Skeletal muscle satellite cell (primary cell): ENCODE results near the gene PDE2A.
"Not testable (repeated sequence)": the region's sequence is repeated elsewhere in the genome, so short reads cannot be mapped to it uniquely, and the experiment has no call there.

Experiments
- H3K27me3 ChIP-seq: 2 replicates; pipeline ENCODE4 v1.7.0; 2013; ENCODE audit warnings: low read length; ENCODE audit not compliant: control insufficient read depth, insufficient read depth
- H3K36me3 ChIP-seq: 2 replicates; pipeline ENCODE4 v1.7.0; 2013; ENCODE audit warnings: mild to moderate bottlenecking, control low read depth, low read length; ENCODE audit not compliant: insufficient read depth
- H3K4me1 ChIP-seq: 2 replicates; pipeline ENCODE4 v1.7.0; 2013; ENCODE audit warnings: low read length; ENCODE audit not compliant: control insufficient read depth, insufficient read depth
- H3K4me2 ChIP-seq: 2 replicates; pipeline ENCODE4 v1.7.0; 2013; ENCODE audit warnings: mild to moderate bottlenecking, low read length
- H3K4me3 ChIP-seq: 2 replicates; pipeline ENCODE4 v1.7.0; 2013; ENCODE audit warnings: low read length
- H3K9ac ChIP-seq: 2 replicates; pipeline ENCODE4 v1.7.0; 2013; ENCODE audit warnings: mild to moderate bottlenecking, low read depth, low read length, moderate library complexity
- H3K9me3 ChIP-seq: replicated peaks from 2 replicates; pipeline ENCODE4 v1.7.0; 2013; ENCODE audit warnings: mild to moderate bottlenecking, control low read depth, low read length

The PDE2A gene

DNA sequence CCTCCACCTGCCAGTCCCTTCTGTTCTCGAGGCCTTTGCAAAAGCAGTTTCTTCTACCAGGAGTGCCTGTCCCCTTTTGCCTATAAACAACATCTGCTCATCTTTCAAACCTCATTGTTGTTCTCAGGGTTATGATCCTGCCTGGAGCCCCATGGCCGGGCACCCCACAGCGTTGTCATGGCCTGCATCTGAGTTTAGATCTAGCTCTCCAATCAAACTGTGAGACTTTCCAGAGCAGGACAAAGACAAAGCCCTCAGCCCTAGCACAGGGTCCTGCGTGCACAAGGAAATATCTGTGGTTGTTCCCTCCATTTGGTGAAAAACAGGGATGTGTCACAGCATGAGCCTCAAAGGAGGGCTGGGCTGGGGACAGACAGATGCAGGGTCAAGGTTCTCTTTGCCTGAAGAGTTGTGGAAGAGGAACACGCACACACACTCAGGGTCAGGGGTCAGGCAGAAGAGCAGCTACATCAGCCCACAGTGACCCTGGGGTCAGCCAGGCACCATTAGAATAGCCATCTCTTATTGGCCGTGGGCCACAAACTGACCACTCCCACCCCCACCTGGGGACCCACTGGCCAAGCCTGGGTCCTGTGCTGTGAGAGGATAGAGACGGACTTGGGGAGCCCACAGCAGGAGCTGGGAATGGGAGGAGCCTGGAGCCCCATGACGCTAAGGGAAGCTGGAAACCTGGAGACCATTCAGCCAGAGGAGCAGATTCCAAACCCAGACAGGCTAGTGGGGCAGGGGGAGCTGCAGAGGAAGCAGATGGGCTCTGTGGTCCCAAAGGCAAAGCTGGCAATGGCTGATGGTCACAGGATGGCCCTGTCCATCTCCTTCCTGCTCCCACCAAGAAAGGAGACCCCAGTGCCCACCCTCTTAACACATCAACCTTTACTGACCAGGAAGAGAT is 99.4 kb downstream of the PDE2A start:
- Histone ChIP-seq H3K27me3 (peaks cover under 1% of the 10 kb centered on the region), H3K9me3 (no peaks in the 10 kb centered on the region), H3K9ac (no peak overlapping the region), H3K4me2 (no peak overlapping the region), H3K4me1 (peaks cover 12% of the 10 kb centered on the region), H3K4me3 (no peak overlapping the region), H3K36me3 (no peaks in the 10 kb centered on the region)

DNA sequence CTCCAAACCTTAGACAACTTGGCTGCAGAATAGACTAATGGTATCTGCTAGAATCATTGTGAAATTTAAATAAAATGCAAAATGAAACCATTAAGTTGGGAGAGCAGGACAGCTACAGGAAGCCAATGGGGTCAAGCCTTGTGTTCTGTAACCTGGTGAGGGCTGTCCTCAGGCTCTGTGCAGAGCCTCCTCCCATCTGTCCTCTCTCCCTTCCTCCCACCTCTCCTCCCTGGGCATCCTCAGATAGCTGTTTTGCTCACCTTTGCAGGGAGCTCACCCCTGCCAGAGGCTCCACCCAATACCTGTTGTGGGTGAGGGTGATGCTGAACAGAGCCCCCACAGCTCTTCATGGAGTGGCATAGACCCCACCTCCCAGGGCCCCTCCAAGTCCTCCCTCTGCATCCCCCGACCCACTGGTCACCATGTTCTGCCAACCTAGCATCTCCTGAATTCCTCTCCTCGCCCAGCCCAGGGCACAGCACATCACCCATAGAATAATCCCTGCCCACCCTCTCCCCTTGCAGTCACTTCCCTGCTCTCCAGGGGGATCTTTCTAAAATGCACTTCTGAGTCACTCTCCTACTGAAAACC is 100.3 kb downstream of the PDE2A start:
- H3K27me3 ChIP-seq, result no peaks in the 10 kb centered on the region
- H3K4me1 ChIP-seq, result peaks cover 19% of the 10 kb centered on the region
- H3K4me2 ChIP-seq, result no peak overlapping the region
- no peak overlapping the region for H3K9ac ChIP-seq
- H3K4me3 ChIP-seq, result no peak overlapping the region
- no peaks in the 10 kb centered on the region for H3K9me3 ChIP-seq
- no peaks in the 10 kb centered on the region for H3K36me3 ChIP-seq

DNA sequence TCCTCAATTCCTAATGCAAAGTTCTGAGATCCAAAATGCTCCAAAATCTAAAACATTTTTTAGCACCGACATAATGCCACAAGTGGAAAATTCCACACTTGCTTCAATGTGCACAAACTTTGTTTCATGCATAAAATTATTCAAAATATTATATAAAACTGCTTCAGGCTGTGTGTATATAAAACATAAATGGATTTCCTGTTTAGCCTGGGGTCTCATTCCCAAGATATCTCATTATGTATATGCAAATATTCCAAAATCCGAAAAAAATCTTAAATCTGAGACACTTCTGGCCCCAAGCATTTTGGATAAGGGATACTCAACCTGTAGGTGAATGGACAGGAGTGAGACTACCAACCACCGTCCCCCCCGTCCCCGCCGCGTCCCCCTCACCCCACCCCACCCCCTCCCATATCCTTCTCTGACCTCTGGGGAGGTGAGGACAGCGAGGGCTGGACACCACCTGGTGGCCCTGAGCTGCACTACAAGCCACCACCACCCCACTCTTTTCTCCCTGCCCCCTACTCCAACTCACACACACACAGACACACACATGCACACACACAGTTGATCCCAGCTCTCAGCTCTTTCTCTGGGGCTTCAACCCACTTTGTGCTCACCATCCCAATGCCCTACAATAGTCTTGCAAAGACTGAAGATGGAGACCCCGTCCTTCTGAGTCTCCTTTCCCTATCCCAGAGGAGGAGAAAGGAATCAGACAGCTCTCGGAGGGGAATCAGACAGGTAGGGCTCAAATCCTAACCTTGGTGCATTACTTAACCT is 101.0 kb downstream of the PDE2A start:
- Histone ChIP-seq H3K4me1 (peaks cover 22% of the 10 kb centered on the region), H3K36me3 (no peaks in the 10 kb centered on the region), H3K4me2 (no peak overlapping the region), H3K4me3 (no peak overlapping the region), H3K9ac (no peak overlapping the region), H3K27me3 (no peaks in the 10 kb centered on the region), H3K9me3 (no peaks in the 10 kb centered on the region)

DNA sequence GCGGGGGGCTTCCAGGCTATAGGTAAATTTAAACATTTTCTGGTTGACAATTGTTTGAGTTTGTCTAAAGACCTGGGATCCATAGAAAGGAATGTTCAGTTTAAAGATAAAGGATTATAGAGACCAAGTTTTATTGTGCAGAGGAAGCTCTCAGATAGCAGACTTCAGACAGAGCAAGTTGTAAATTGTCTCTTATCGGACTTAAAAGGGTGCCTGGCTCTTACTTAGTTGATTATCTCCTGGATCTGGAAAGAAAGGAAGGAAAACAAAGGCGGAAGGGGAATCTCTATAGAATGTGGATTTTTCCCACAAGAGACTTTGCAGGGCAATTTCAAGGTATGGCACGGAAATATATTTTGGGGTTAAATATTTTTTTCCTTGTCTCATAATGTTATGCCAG is 101.7 kb downstream of the PDE2A start:
- H3K9me3 ChIP-seq, H3K4me2 ChIP-seq, H3K27me3 ChIP-seq, H3K4me3 ChIP-seq, H3K9ac ChIP-seq, H3K36me3 ChIP-seq: not testable (repeated sequence)
- peaks cover 22% of the 10 kb centered on the region for H3K4me1 ChIP-seq

DNA sequence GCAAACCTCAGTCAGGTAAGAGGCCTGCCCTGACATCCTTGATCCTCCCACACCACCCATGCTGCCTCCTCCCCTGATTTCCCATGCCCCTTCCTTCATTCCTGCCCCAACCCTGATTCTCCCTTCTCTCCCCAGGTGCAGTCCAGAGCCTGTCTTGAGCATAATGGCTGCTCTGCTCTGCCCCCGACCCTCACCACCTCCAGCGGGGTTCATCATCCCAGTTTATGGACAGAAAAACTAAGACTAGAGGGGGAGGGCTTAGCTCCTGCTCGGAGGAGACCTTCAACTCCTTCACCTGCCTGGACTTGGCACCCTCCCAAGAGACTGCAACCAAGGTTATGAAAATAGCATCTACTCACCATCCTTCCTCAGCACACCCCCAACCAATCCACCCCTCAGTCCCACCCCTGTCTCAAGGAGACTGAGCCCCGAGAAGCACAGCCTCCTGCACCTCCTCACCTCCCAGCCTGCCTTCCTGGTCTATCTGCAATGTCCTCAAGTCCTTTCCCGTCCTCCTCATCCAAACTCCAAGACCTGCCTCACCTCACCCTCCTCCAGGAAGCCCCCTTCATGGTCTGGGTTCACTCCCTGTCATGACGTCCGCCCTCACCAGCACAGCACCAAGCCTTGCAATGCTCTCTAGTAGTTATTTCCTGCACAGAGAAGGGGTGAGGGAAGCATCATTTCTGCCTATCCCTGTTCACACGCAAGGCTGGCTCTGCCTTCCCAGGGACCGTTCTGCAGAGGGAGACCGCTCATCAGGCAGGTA is 103.1 kb downstream of the PDE2A start:
- no peak overlapping the region for H3K4me3 ChIP-seq
- no peak overlapping the region for H3K9ac ChIP-seq

DNA sequence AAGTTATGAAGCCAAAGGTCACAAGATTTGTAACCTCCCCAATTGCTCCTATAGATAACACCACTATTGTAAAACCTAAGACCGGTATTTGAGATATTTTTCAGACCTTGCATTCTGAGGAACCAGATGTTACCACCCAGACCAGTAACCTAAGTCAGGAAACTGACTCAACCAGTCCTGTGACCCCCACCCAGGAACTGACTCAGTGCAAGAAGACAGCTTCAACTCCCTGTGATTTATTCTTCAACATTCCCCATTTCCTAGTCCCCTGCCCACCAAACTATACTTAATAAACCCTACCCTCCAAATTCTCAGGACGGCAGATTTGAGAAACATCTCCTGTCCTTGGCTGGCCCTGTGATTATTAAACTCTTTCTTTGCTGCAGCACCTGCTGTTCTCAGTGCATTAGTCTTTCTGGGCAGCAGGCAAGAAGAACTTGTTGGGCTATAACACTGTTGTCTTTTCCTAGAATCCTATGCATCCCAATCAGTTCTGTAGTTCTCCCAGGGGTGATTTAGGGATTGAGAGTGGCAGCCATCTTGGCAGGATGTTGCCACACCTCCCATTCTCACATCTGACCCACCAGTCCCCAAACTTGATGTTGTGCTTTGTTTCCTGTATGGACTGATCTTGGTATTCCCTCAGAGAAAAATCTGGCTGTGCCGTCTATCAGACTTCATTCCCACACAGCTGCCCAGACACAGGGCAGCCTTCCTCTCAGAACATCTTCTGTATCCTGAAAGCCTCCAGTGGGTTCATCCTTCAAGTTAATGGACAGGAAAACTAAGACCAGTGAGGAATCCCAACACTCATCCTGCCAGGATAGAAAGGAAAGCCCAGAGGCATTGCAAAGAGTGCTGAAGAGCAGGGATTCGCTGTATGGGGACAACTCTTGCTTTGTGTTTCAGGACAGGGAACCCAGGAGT is 104.0 kb downstream of the PDE2A start:
- peak overlapping the region; percentile 60 for H3K4me2 ChIP-seq
- H3K4me3 ChIP-seq, result peak overlapping the region; percentile 13
- H3K9me3 ChIP-seq, result no peaks in the 10 kb centered on the region
- no peaks in the 10 kb centered on the region for H3K36me3 ChIP-seq
- H3K27me3 ChIP-seq, result no peaks in the 10 kb centered on the region
- peaks cover 25% of the 10 kb centered on the region for H3K4me1 ChIP-seq
- H3K9ac ChIP-seq, result peak overlapping the region; percentile 28

More for the DNA sequence above, 103.1 kb downstream of the PDE2A start:
- Histone ChIP-seq H3K4me1 (peaks cover 25% of the 10 kb centered on the region), H3K4me2 (no peak overlapping the region), H3K9me3 (no peaks in the 10 kb centered on the region), H3K27me3 (no peaks in the 10 kb centered on the region), H3K36me3 (no peaks in the 10 kb centered on the region)

DNA sequence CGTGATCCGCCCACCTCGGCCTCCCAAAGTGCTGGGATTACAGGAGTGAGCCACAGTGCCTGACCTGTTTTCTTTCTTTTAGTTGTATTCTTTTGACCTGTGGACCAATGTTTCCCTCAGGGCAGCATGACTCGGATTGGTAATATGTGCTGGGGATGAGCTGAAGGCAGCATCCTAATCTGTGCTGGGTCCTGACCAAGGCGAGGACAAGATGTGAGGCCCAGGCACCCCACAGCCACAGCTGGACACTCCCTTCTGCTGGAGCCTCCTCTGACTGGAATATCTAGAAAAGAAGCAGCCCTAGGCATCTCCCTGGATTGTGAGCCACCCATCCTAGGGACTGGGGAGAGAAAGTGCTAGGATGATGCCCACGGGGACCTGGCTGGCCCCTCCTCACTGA is 105.4 kb downstream of the PDE2A start:
- Histone ChIP-seq H3K4me1 (peaks cover 25% of the 10 kb centered on the region), H3K4me2 (no peak overlapping the region), H3K9me3 (no peaks in the 10 kb centered on the region), H3K36me3 (no peaks in the 10 kb centered on the region), H3K27me3 (no peaks in the 10 kb centered on the region), H3K9ac (no peak overlapping the region), H3K4me3 (no peak overlapping the region)

DNA sequence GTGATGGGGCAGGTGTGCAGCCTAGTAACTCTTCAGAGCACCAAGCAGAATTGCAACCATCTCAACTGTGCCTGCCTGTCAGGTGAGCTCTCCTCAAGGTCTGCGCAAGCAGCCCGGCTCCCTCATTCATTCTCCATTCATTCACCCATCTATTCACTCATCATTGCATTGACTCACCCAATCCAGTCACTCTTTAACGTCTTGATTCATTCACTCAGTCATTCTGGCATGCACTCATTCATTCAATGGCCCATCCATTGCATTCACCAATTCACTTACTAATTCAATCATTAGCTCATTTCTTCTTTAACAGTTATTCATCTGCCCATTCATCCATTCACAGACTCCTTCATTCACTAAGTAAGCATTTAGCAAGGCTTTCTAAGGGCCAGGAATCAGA is 111.8 kb downstream of the PDE2A start:
- Histone ChIP-seq H3K9ac (no peak overlapping the region), H3K4me2 (no peak overlapping the region), H3K4me1 (peaks cover 3% of the 10 kb centered on the region), H3K36me3 (no peaks in the 10 kb centered on the region), H3K27me3 (peaks cover 33% of the 10 kb centered on the region), H3K4me3 (no peak overlapping the region), H3K9me3 (no peaks in the 10 kb centered on the region)

DNA sequence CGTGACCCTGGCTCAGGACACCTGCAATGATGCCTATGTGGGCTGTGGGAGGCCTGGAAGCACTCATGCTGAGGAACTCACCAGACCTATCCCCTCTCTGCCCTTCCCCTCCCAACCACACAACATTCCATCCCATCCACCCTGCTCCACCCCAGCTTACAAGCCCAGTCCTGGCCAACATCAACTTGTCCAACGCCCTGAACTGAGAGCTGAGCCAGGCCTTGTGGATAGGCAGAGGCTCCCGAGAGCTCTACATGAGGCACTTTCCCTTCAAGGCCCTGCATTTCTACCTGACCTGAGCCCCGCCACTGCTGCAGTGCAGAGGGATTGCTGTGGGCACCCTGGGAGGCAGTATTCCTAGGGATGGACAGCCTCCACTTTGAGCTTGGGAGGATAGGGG is 112.4 kb downstream of the PDE2A start:
- Histone ChIP-seq H3K36me3 (no peaks in the 10 kb centered on the region), H3K9ac (no peak overlapping the region), H3K4me1 (peaks cover 3% of the 10 kb centered on the region), H3K4me3 (no peak overlapping the region), H3K4me2 (no peak overlapping the region), H3K9me3 (no peaks in the 10 kb centered on the region), H3K27me3 (peaks cover 39% of the 10 kb centered on the region)

DNA sequence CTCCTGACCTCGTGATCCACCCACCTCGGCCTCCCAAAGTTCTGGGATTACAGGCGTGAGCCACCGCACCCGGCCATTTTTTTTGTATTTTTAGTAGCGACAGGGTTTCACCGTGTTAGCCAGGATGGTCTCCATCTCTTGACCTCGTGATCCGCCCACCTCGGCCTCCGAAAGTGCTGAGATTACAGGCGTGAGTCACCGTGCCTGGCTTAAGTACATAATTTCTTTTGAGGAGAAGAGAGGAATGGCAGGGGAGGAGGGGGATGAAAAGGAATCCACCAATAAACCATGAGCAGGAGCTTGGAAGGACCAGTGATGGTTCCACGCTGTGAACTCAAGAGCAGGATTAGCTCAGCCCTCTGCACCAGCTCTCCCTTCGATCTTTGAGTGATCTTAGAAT is 113.4 kb downstream of the PDE2A start:
- not testable (repeated sequence) for H3K36me3 ChIP-seq, H3K4me2 ChIP-seq, H3K4me3 ChIP-seq, H3K9me3 ChIP-seq, H3K4me1 ChIP-seq, H3K9ac ChIP-seq
- peaks cover 49% of the 10 kb centered on the region for H3K27me3 ChIP-seq
